Measurements from ENCODE around the gene GPER1. TPM values are rescaled to one million over a fixed set of nuclear protein-coding genes. Genes with fewer than 3 reads are reported as not detected.

Gene GPER1
- total RNA-seq, 4 donors from 2014 or later = 1.1 to 4.5 (median 3.1) TPM

GRCh38 chr7:1094870-1095269 is 7.0 kb downstream of the GPER1 start:
- no peak overlapping the region for H3K4me3 ChIP-seq (ENCODE audit: low read depth, poor library complexity, severe bottlenecking)
- TF ChIP-seq CTCF (IDR thresholded peaks at IDR 0.05) (no peak), POLR2A (IDR thresholded peaks at IDR 0.05) (no peak)
- DNase-seq (ENCODE audit: low spot score in 2 of 2) = no peak
- intact Hi-C loops (cut with DNase I; ENCODE audit: low total_unique reads) = no loop called here
- 76 to 91% methylated on average over 14 of the region's 14 CpGs for WGBS, 2 donors

DNA sequence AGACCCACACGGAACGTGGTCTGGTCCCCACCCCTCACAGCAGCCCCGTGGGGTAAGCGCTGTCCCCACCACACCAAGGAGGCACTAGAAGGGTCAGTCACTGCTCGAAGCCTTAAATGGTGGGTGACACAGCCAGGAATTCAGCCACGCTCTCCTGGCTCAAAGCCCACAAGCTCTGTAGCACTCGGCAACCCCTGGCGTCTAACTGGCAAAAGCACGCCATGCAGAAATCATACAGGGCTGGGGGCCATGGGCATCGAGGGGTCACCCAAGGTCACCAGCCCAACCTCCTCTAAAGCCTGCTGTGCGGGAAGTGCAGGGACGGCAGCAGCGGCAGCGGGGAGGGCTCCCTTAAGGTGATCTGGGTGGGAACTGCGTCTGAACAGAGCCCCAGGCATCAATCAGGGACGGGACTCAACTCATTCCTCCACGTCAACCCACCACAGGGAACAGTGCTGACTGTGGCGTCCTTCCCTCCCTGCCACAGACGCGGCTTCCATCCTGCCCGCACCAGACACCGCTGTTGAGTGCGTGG is 7.8 kb downstream of the GPER1 start:
- no peak for DNase-seq (ENCODE audit: low spot score in 2 of 2)
- no peak for TF ChIP-seq POLR2A (IDR thresholded peaks at IDR 0.05)
- no peak for TF ChIP-seq CTCF (IDR thresholded peaks at IDR 0.05)
- intact Hi-C loops (cut with DNase I; ENCODE audit: low total_unique reads) = no loop called here
- WGBS, 2 donors = 47 to 48% methylated on average over 17 to 23 of the region's 23 CpGs
- H3K4me3 ChIP-seq (ENCODE audit: low read depth, poor library complexity, severe bottlenecking) = no peak overlapping the region

GRCh38 chr7:1096156-1097119 is 8.5 kb downstream of the GPER1 start:
- intact Hi-C loops (cut with DNase I; ENCODE audit: low total_unique reads) = no loop called here
- DNase-seq (ENCODE audit: low spot score in 2 of 2) = no peak
- no peak overlapping the region for H3K4me3 ChIP-seq (ENCODE audit: low read depth, poor library complexity, severe bottlenecking)
- TF ChIP-seq POLR2A (IDR thresholded peaks at IDR 0.05) (no peak), CTCF (IDR thresholded peaks at IDR 0.05) (no peak)
- 50 to 73% methylated on average over 37 to 44 of the region's 44 CpGs for WGBS, 2 donors

- intact Hi-C loops (cut with DNase I; ENCODE audit: low total_unique reads) = no loop called here
- TF ChIP-seq CTCF (IDR thresholded peaks at IDR 0.05) (no peak), POLR2A (IDR thresholded peaks at IDR 0.05) (no peak)
- no peak overlapping the region for H3K4me3 ChIP-seq (ENCODE audit: low read depth, poor library complexity, severe bottlenecking)
- DNase-seq (ENCODE audit: low spot score in 2 of 2) = no peak
- WGBS, 2 donors = 71 to 77% methylated on average over 13 of the region's 13 CpGs
Observed at GRCh38 chr7:1097120-1097504, 9.2 kb downstream of the GPER1 start.

DNA sequence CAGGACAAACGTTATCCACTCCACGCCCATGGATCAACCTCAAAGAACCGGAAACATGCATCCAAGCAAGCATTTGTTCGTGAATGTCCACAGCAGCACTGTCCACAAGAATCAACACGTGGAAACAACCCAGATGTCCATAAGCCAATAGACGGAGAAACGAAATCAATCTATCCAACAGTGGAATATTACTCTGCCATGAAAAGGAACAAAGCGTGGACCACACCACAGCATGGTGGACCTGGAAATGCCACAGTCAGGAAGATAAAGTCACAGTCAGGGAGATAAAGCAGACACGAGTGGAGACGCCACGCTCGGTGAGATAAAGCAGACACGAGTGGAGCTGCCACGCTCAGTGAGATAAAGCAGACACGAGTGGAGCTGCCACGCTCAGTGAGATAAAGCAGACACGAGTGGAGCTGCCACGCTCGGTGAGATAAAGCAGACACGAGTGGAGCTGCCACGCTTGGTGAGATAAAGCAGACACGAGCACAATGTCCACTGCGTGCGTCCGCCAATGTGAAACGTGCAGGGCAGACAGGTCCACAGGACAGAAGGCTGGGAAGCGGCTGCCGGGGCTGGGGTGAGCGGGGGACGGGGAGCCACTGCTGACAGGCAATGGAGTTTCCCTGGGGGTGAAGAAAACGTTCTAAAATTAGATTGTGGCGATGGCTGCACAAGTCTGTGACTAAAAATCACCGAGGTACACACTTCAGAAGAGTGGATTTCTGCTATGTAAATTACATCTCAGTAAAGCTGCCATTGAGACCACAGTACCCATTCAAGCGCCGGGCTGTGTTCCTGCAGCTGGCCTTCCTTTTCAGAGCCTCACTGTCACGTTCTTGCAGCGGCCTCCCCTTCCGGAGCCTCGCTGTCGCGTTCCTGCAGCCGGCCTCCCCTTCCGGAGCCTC is 10.6 kb downstream of the GPER1 start:
- intact Hi-C loops (cut with DNase I; ENCODE audit: low total_unique reads) = no loop called here
- DNase-seq (ENCODE audit: low spot score in 2 of 2) = no peak
- TF ChIP-seq POLR2A (IDR thresholded peaks at IDR 0.05) (no peak), CTCF (IDR thresholded peaks at IDR 0.05) (no peak)

More for the DNA sequence above, 10.6 kb downstream of the GPER1 start:
- WGBS, 2 donors = 92 to 95% methylated on average over 43 of the region's 43 CpGs
- no peak overlapping the region for H3K4me3 ChIP-seq (ENCODE audit: low read depth, poor library complexity, severe bottlenecking)

Data from lower leg skin (tissue), 4 donors.